Thyroid gland (tissue), 4 donors: ENCODE measurements around the gene ARFGEF2. TPM values are rescaled to one million over a fixed set of nuclear protein-coding genes. Genes with fewer than 3 reads are reported as not detected.
A peak's percentile ranks its signal among the peaks of the same experiment; 100 is the strongest.

Experiments
- DNase-seq, 2 donors: peaks; one replicate each; pipeline ENCODE4 v3.0.0-alpha.2; 2019
- H3K27ac ChIP-seq, 3 donors: fragments of 200-600 bp; sonication (generic); 1 replicate in 2 of 3; 2 replicates in 1 of 3; pipeline ENCODE4 v1.5.1; 2016 to 2019; ENCODE audit warnings: mild to moderate bottlenecking in 1 of 3, moderate library complexity in 1 of 3
- H3K27me3 ChIP-seq: fragments of 200-600 bp; sonication (generic); one replicate; pipeline ENCODE4 v1.5.1; 2019
- H3K36me3 ChIP-seq, 2 donors: fragments of 200-600 bp; sonication (generic); one replicate each; pipeline ENCODE4 v1.5.1; 2016 to 2019
- H3K4me1 ChIP-seq, 2 donors: fragments of 200-600 bp; sonication (generic); one replicate each; pipeline ENCODE4 v1.5.1; 2017 to 2019
- H3K4me3 ChIP-seq, 3 donors: fragments of 200-600 bp; sonication (generic); replicated peaks in 1 of 3; 1 replicate in 2 of 3; 2 replicates in 1 of 3; pipeline ENCODE4 v1.5.1; 2016; ENCODE audit warnings: mild to moderate bottlenecking in 1 of 3
- H3K9me3 ChIP-seq: fragments of 200-600 bp; sonication (generic); one replicate; pipeline ENCODE4 v1.5.1; 2017
- CTCF ChIP-seq, 6 experiments: fragments of 200-600 bp in 3 of 6; fragments of 450-650 bp in 3 of 6; sonication (generic) in 3 of 6; IDR thresholded peaks; one replicate each; pipeline ENCODE4 v1.5.1; 2016 to 2019; ENCODE audit warnings: antibody characterized with exemption in 6 of 6, mild to moderate bottlenecking in 2 of 6, inconsistent platforms in 1 of 6, moderate library complexity in 1 of 6
- POLR2A ChIP-seq, 2 donors: fragments of 450-650 bp; IDR thresholded peaks; one replicate each; pipeline ENCODE4 v1.6.1; 2017; ENCODE audit warnings: antibody characterized with exemption in 2 of 2, mild to moderate bottlenecking in 2 of 2, moderate library complexity in 1 of 2
- WGBS, 2 donors: methylation state at CpG; one replicate each; pipeline ENCODE4 v1.1.5; 2017; 5-methylcytosine and 5-hydroxymethylcytosine counted together
- intact Hi-C: fragments of 100-400 bp; cut with DNase I; formaldehyde crosslinking; loops from one replicate; pipeline ENCODE4 v1.15.1; 2023
- total RNA-seq, 4 donors: library from RNA; depleted of rRNA; stranded (reverse); fragments of >200 nt; gene quantifications; one replicate each; pipeline ENCODE4 v1.2.3, GENCODE V29; 2016

ARFGEF2 gene
- total RNA-seq, 4 donors from 2014 or later, result 92.3 to 131 (median 101) TPM

DNA sequence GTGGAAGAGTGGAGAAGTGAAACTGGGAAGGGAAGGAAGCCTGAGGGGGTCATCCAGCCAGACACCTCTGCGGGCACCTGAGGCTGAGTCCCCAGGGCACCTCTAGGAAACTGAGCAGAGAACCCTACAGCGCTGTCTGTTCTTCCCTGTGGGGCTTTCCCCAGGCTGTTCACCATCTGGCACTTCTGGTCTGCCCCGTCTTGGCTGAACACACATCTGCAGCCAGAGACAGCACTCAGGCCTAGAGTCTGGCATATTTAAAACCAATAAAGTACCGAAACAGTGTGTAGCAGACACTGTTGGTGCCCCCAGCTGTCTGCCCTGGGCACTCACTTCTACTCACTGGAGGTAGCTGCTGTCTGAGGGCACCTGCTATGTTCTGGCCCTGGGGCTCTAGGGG lies 9.4 kb upstream of the ARFGEF2 start:
- no peaks in the 10 kb centered on the region for H3K4me1 ChIP-seq
- no peaks in the 10 kb centered on the region for H3K36me3 ChIP-seq
- WGBS, 2 donors, result 83 to 92% methylated on average over 2 to 4 of the region's 4 CpGs
- intact Hi-C loops, result no loop called here
- no peak overlapping the region for H3K27ac ChIP-seq
- no peak overlapping the region for H3K4me3 ChIP-seq
- no peaks in the 10 kb centered on the region for H3K9me3 ChIP-seq
- TF ChIP-seq CTCF (IDR thresholded peaks at IDR 0.05) (no peak), POLR2A (IDR thresholded peaks at IDR 0.05) (no peak)
- H3K27me3 ChIP-seq, result no peaks in the 10 kb centered on the region
- DNase-seq, result no peak

DNA sequence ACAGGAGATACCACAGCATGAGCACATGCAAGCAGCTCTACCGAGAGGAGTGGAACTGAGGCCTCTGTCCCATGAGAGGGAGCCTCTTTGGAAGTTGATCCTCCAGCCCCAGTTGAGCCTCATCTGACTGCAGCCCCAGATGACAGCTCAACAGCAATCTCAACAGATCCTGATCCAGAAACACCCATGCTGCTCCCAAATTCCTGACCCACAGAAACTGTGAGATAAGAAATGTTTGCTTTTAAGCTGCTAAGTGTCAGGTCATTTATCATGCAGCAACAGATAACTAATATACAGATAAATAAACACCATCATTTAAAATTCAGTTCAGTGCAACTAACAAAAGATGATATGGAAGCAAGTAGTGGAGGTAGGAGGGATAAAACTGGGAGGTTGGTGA lies 4.8 kb upstream of the ARFGEF2 start:
- Histone ChIP-seq H3K27ac (no peak overlapping the region), H3K36me3 (no peaks in the 10 kb centered on the region), H3K4me1 (no peaks in the 10 kb centered on the region), H3K4me3 (no peak overlapping the region), H3K9me3 (no peaks in the 10 kb centered on the region), H3K27me3 (no peaks in the 10 kb centered on the region)
- 50 to 76% methylated on average over 1 of the region's 1 CpG for WGBS, 2 donors
- DNase-seq, result no peak
- intact Hi-C loops, result no loop called here
- TF ChIP-seq CTCF (IDR thresholded peaks at IDR 0.05), result no peak

- H3K27ac ChIP-seq, result no peak overlapping the region
- H3K9me3 ChIP-seq, result no peaks in the 10 kb centered on the region
- H3K27me3 ChIP-seq, result no peaks in the 10 kb centered on the region
- H3K36me3 ChIP-seq, result no peaks in the 10 kb centered on the region
- H3K4me1 ChIP-seq, result peaks cover 10 to 12% of the 10 kb centered on the region in 2 donors
- intact Hi-C loops, result no loop called here
- no peak for DNase-seq
- TF ChIP-seq CTCF (IDR thresholded peaks at IDR 0.05) (no peak), POLR2A (IDR thresholded peaks at IDR 0.05) (no peak)
- WGBS, 2 donors, result 83 to 89% methylated on average over 6 of the region's 6 CpGs
- no peak overlapping the region for H3K4me3 ChIP-seq
Measured at GRCh38 chr20:48919336-48919881, 2.1 kb upstream of the ARFGEF2 start.

- DNase-seq, result no peak
- peaks cover 10 to 18% of the 10 kb centered on the region in 2 donors for H3K4me1 ChIP-seq
- no peaks in the 10 kb centered on the region for H3K36me3 ChIP-seq
- 68 to 69% methylated on average over 5 of the region's 5 CpGs for WGBS, 2 donors
- H3K27ac ChIP-seq, result no peak overlapping the region
- intact Hi-C loops, result no loop called here
- TF ChIP-seq CTCF (IDR thresholded peaks at IDR 0.05) (no peak), POLR2A (IDR thresholded peaks at IDR 0.05) (no peak)
- no peaks in the 10 kb centered on the region for H3K9me3 ChIP-seq
- no peaks in the 10 kb centered on the region for H3K27me3 ChIP-seq
- no peak overlapping the region for H3K4me3 ChIP-seq
Measured at GRCh38 chr20:48919882-48920526, 1.5 kb upstream of the ARFGEF2 start.

DNA sequence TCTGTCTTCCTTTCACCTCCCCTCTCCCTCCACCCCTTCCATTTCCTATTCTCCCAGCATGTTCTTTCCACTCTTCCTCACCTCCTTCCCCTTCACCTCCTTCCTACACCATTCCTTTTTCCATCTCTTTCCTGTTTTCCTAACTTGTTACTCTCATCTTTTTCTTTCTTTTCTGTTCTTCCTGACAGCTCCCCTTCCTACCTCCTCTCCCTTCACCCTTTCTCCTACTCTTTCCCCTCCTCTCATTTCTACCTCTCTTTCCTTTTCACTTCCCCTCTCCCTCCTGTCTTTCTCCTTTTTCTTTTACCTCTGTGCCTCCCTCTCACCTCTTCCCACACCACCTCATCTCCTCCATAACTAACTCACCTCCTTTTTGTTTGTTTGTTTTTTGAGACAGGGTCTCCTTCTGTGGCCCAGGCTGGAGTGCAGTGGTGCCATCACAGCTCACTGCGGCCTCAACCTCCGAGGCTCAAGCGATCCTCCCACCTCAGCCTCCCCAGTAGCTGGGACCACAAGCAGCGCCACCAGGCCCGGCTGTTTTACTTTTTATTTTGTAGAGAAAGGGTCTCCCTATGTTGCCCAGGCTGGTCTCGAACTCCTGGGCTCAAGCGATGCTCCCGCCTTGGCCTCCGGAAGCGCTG lies 864 bp upstream of the ARFGEF2 start:
- no peak for DNase-seq
- H3K27ac ChIP-seq, result peak overlapping the region; percentile 82 to 99 (median 97)
- TF ChIP-seq CTCF (IDR thresholded peaks at IDR 0.05), result no peak
- no peak for TF ChIP-seq POLR2A (IDR thresholded peaks at IDR 0.05)
- intact Hi-C loops, result no loop called here
- H3K27me3 ChIP-seq, result no peaks in the 10 kb centered on the region
- no peaks in the 10 kb centered on the region for H3K9me3 ChIP-seq
- H3K4me3 ChIP-seq, result peak overlapping the region in 2 of 3 donors; percentile 50 to 99
- peaks cover 15 to 24% of the 10 kb centered on the region in 2 donors for H3K4me1 ChIP-seq
- no peaks in the 10 kb centered on the region for H3K36me3 ChIP-seq
- WGBS, 2 donors, result 31 to 33% methylated on average over 10 of the region's 10 CpGs
